H9 (cell line): ENCODE results near the gene SLC44A2. TPM values are rescaled to one million over a fixed set of nuclear protein-coding genes. Genes with fewer than 3 reads are reported as not detected.

Experiments
- DNase-seq: peaks from one replicate; pipeline ENCODE4 v3.0.0-alpha.2; 2017
- H2AFZ ChIP-seq: one replicate; pipeline ENCODE4 v1.6.1; 2013; ENCODE audit warnings: mild to moderate bottlenecking, low read length, control low read depth, moderate library complexity
- H2AK5ac ChIP-seq: 2 replicates; pipeline ENCODE4 v1.6.1; 2013; ENCODE audit warnings: low read length, control low read depth, mixed read lengths; ENCODE audit not compliant: insufficient read length
- H2BK120ac ChIP-seq: one replicate; pipeline ENCODE4 v1.6.1; 2013; ENCODE audit warnings: low read depth, mild to moderate bottlenecking, low read length, control low read depth, inconsistent platforms; ENCODE audit not compliant: poor library complexity, severe bottlenecking
- H2BK12ac ChIP-seq: 2 replicates; pipeline ENCODE4 v1.6.1; 2013; ENCODE audit warnings: low read length, control low read depth, mixed read lengths, low read depth; ENCODE audit not compliant: insufficient read length
- H2BK15ac ChIP-seq: 2 replicates; pipeline ENCODE4 v1.6.1; 2013; ENCODE audit warnings: low read depth, low read length, control low read depth
- H2BK20ac ChIP-seq: one replicate; pipeline ENCODE4 v1.6.1; 2013; ENCODE audit warnings: low read depth, mild to moderate bottlenecking, low read length, control low read depth, inconsistent platforms; ENCODE audit not compliant: poor library complexity, severe bottlenecking
- H2BK5ac ChIP-seq: 2 replicates; pipeline ENCODE4 v1.6.1; 2013; ENCODE audit warnings: low read length, control low read depth, mixed read lengths; ENCODE audit not compliant: insufficient read length
- H3K14ac ChIP-seq: 2 replicates; pipeline ENCODE4 v1.6.1; 2013; ENCODE audit warnings: low read length, control low read depth; ENCODE audit not compliant: insufficient read depth
- H3K18ac ChIP-seq: 2 replicates; pipeline ENCODE4 v1.6.1; 2013; ENCODE audit warnings: low read depth, mild to moderate bottlenecking, mixed read lengths, low read length, control low read depth; ENCODE audit not compliant: insufficient read length
- H3K23ac ChIP-seq: 2 replicates; pipeline ENCODE4 v1.6.1; 2013; ENCODE audit warnings: low read length, control low read depth, mixed read lengths, low read depth; ENCODE audit not compliant: insufficient read length
- H3K23me2 ChIP-seq: 2 replicates; pipeline ENCODE4 v1.6.1; 2013; ENCODE audit warnings: low read depth, mild to moderate bottlenecking, mixed read lengths, low read length, control low read depth; ENCODE audit not compliant: insufficient read length, poor library complexity, severe bottlenecking
- H3K27ac ChIP-seq: 2 replicates; pipeline ENCODE4 v1.5.1; 2013; ENCODE audit warnings: low read length, control low read depth, mixed read lengths, low read depth; ENCODE audit not compliant: insufficient read length
- H3K27me3 ChIP-seq: 2 replicates; pipeline ENCODE4 v1.6.1; 2013; ENCODE audit warnings: low read length, control low read depth, inconsistent platforms; ENCODE audit not compliant: insufficient read depth
- H3K4ac ChIP-seq: 2 replicates; pipeline ENCODE4 v1.6.1; 2013; ENCODE audit warnings: low read depth, mild to moderate bottlenecking, control low read depth, inconsistent platforms, low read length, moderate library complexity
- H3K4me1 ChIP-seq: 2 replicates; pipeline ENCODE4 v1.6.1; 2013; ENCODE audit warnings: low read length, control low read depth, inconsistent platforms; ENCODE audit not compliant: insufficient read depth
- H3K4me2 ChIP-seq: 2 replicates; pipeline ENCODE4 v1.6.1; 2013; ENCODE audit warnings: low read length, control low read depth, mixed read lengths; ENCODE audit not compliant: insufficient read length, insufficient read depth
- H3K56ac ChIP-seq: 2 replicates; pipeline ENCODE4 v1.6.1; 2013; ENCODE audit warnings: low read depth, mild to moderate bottlenecking, mixed read lengths, low read length, control low read depth; ENCODE audit not compliant: insufficient read length
- H3K79me1 ChIP-seq: 2 replicates; pipeline ENCODE4 v1.6.1; 2013; ENCODE audit warnings: low read depth, mild to moderate bottlenecking, moderate library complexity, low read length, control low read depth, inconsistent platforms; ENCODE audit not compliant: insufficient read depth, poor library complexity, severe bottlenecking
- H3K79me2 ChIP-seq: 2 replicates; pipeline ENCODE4 v1.6.1; 2013; ENCODE audit warnings: low read length, control low read depth, inconsistent platforms; ENCODE audit not compliant: insufficient read depth
- H3K9ac ChIP-seq: 2 replicates; pipeline ENCODE4 v1.6.1; 2013; ENCODE audit warnings: low read length, control low read depth, mixed read lengths; ENCODE audit not compliant: insufficient read length; ENCODE audit errors: extremely low read depth
- H3K9me3 ChIP-seq: one replicate; pipeline ENCODE4 v1.6.1; 2013; ENCODE audit warnings: low read depth, low read length, inconsistent platforms; ENCODE audit not compliant: control insufficient read depth
- H3T11ph ChIP-seq: one replicate; pipeline ENCODE4 v1.6.1; 2013; ENCODE audit warnings: mild to moderate bottlenecking, low read length, control low read depth, inconsistent platforms
- H4K20me1 ChIP-seq: one replicate; pipeline ENCODE4 v1.6.1; 2013; ENCODE audit not compliant: control insufficient read depth, insufficient read length, insufficient read depth
- H4K5ac ChIP-seq: 2 replicates; pipeline ENCODE4 v1.6.1; 2013; ENCODE audit warnings: low read depth, mild to moderate bottlenecking, mixed read lengths, low read length, control low read depth; ENCODE audit not compliant: insufficient read length
- H4K8ac ChIP-seq: replicated peaks from 2 replicates; pipeline ENCODE4 v1.6.1; 2013; ENCODE audit warnings: low read length, control low read depth, mixed read lengths, low read depth; ENCODE audit not compliant: insufficient read length
- H4K91ac ChIP-seq: 2 replicates; pipeline ENCODE4 v1.6.1; 2013; ENCODE audit warnings: low read depth, mild to moderate bottlenecking, moderate library complexity, mixed read lengths, low read length, control low read depth; ENCODE audit not compliant: insufficient read length
- H3K27ac Mint-ChIP-seq, 3 experiments: 2 replicates in 2 of 3; 3 replicates in 1 of 3; pipeline ENCODE4 v1.8.0; 2020 to 2021; ENCODE audit warnings: mixed read lengths in 3 of 3, mild to moderate bottlenecking in 1 of 3, moderate library complexity in 1 of 3
- H3K27me3 Mint-ChIP-seq: 2 replicates; pipeline ENCODE4 v1.8.0; 2021; ENCODE audit warnings: low read depth, mild to moderate bottlenecking, moderate library complexity, mixed read lengths
- H3K36me3 Mint-ChIP-seq, 3 experiments: 2 replicates in 2 of 3; 3 replicates in 1 of 3; pipeline ENCODE4 v1.8.0; 2020 to 2021; ENCODE audit warnings: low read depth in 3 of 3, mixed read lengths in 3 of 3; ENCODE audit not compliant: insufficient read depth in 1 of 3
- H3K4me1 Mint-ChIP-seq, 2 experiments: 2 replicates each; pipeline ENCODE4 v1.8.0; 2020; ENCODE audit warnings: mixed read lengths in 2 of 2
- H3K4me3 Mint-ChIP-seq, 2 experiments: 2 replicates in 1 of 2; 3 replicates in 1 of 2; pipeline ENCODE4 v1.8.0; 2020 to 2021; ENCODE audit warnings: mild to moderate bottlenecking in 2 of 2, mixed read lengths in 2 of 2, moderate library complexity in 1 of 2
- H3K9me3 Mint-ChIP-seq, 2 experiments: 2 replicates in 1 of 2; 3 replicates in 1 of 2; pipeline ENCODE4 v1.8.0; 2020; ENCODE audit warnings: mild to moderate bottlenecking in 2 of 2, mixed read lengths in 2 of 2, moderate library complexity in 1 of 2
- WGBS: extraction: QIAGEN DNeasy Blood & Tissue Kit; methylation state at CpG from one replicate; pipeline ENCODE4 v1.1.7; 2013; ENCODE audit warnings: missing lambda C conversion rate, low lambda C conversion rate, mixed read lengths; ENCODE audit not compliant: insufficient read length; ENCODE audit errors: extremely low coverage; 5-methylcytosine and 5-hydroxymethylcytosine counted together
- total RNA-seq: library from RNA; stranded (reverse); gene quantifications from 2 replicates; pipeline ENCODE4 v1.2.1, GENCODE V29; 2021
- TF ChIP-seq, protein P1 (sequence below): fragments of 200-600 bp; sonication (generic); conservative IDR thresholded peaks from 3 replicates; pipeline ENCODE4 v1.8.0; 2021; ENCODE audit warnings: antibody characterized with exemption, mild to moderate bottlenecking

Gene SLC44A2
- total RNA-seq, 1 experiment from 2014 or later = 121 TPM

DNA sequence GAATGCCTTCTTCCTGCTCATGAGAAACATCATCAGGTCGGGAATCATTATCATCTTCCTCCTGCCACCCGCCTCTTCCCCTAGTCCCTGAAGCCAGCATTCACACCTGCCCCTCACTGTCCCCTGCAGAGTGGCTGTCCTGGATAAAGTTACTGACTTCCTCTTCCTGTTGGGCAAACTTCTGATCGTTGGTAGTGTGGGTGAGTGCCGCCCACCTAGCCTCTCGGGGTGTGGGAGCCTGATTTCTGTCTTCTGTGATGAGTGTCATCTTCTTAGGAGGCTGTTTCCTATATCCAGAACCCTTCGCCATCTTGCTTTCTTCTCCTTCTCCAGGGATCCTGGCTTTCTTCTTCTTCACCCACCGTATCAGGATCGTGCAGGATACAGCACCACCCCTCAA is 12.5 kb downstream of the SLC44A2 start:
- no peaks in the 10 kb centered on the region for H3K9me3 ChIP-seq
- no peak overlapping the region for H4K91ac ChIP-seq
- no peaks in the 10 kb centered on the region for H3K23me2 ChIP-seq
- H2BK12ac ChIP-seq = no peak overlapping the region
- H3K56ac ChIP-seq = no peak overlapping the region
- H3K27me3 ChIP-seq = no peaks in the 10 kb centered on the region
- TF ChIP-seq, protein P1, sequence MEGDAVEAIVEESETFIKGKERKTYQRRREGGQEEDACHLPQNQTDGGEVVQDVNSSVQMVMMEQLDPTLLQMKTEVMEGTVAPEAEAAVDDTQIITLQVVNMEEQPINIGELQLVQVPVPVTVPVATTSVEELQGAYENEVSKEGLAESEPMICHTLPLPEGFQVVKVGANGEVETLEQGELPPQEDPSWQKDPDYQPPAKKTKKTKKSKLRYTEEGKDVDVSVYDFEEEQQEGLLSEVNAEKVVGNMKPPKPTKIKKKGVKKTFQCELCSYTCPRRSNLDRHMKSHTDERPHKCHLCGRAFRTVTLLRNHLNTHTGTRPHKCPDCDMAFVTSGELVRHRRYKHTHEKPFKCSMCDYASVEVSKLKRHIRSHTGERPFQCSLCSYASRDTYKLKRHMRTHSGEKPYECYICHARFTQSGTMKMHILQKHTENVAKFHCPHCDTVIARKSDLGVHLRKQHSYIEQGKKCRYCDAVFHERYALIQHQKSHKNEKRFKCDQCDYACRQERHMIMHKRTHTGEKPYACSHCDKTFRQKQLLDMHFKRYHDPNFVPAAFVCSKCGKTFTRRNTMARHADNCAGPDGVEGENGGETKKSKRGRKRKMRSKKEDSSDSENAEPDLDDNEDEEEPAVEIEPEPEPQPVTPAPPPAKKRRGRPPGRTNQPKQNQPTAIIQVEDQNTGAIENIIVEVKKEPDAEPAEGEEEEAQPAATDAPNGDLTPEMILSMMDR = no peak
- no peaks in the 10 kb centered on the region for H3K79me2 ChIP-seq
- no peak overlapping the region for H2BK20ac ChIP-seq
- no peak overlapping the region for H3T11ph ChIP-seq
- no peak overlapping the region for H2AFZ ChIP-seq
- WGBS = no CpG with 5 or more reads among the region's 8 CpGs
- no peak overlapping the region for H3K9ac ChIP-seq
- no peaks in the 10 kb centered on the region for H3K27me3 Mint-ChIP-seq
- H2BK5ac ChIP-seq = no peak overlapping the region
- no peak overlapping the region for H3K4me2 ChIP-seq
- H3K4me3 Mint-ChIP-seq = no peak overlapping the region
- no peak overlapping the region for H3K14ac ChIP-seq
- no peak for DNase-seq
- no peak overlapping the region for H3K27ac ChIP-seq
- no peaks in the 10 kb centered on the region for H3K79me1 ChIP-seq
- H3K27ac Mint-ChIP-seq = peak overlapping the region in 1 of 3 experiments; percentile 86; a peak in 2 of 7 replicates
- no peak overlapping the region for H2BK120ac ChIP-seq
- H3K18ac ChIP-seq = no peak overlapping the region
- H3K4me1 ChIP-seq = peaks cover 3% of the 10 kb centered on the region; the same call in 1 of the 2 replicates
- no peak overlapping the region for H4K8ac ChIP-seq
- H3K23ac ChIP-seq = no peak overlapping the region
- no peaks in the 10 kb centered on the region for H3K9me3 Mint-ChIP-seq
- no peak overlapping the region for H2AK5ac ChIP-seq
- no peaks in the 10 kb centered on the region for H4K20me1 ChIP-seq
- no peak overlapping the region for H3K4ac ChIP-seq
- no peak overlapping the region for H2BK15ac ChIP-seq
- peaks cover 43 to 90% (median 80%) of the 10 kb centered on the region in 3 experiments; a peak in 6 of 7 replicates for H3K36me3 Mint-ChIP-seq
- peaks cover 20 to 23% of the 10 kb centered on the region in 2 experiments for H3K4me1 Mint-ChIP-seq
- no peak overlapping the region for H4K5ac ChIP-seq
